HCT116 (cell line): ENCODE measurements around the gene BACE1-AS. TPM values are rescaled to one million over a fixed set of nuclear protein-coding genes. Genes with fewer than 3 reads are reported as not detected.

ENCODE experiments used
- ATAC-seq: fragments of 200-7000 bp; cut with Tn5 transposase; 2 replicates; pipeline ENCODE4 v1.9.1; 2020; ENCODE audit warnings: mild to moderate bottlenecking, moderate library complexity
- BruUV-seq: library from RNA; stranded (reverse); fragments of 400-500 nt; replicated peaks from 2 replicates; lab custom pipeline; 2021; lab: Mats Ljungman, UMichigan
- CTCF ChIA-PET: fragments of 300-600 bp; sonication (Branson Sonifier 250); formaldehyde crosslinking; loops from one replicate; lab custom pipeline; 2021; ENCODE audit warnings: antibody characterized with exemption; lab: Charles Lee
- POLR2A ChIA-PET: fragments of 300-600, 350-600 bp; sonication (Branson Sonifier 250); formaldehyde crosslinking; loops from one replicate; lab custom pipeline; 2021; ENCODE audit warnings: antibody characterized with exemption; lab: Charles Lee
- RAD21 ChIA-PET, 2 experiments: fragments of 300-600 bp; sonication (Branson Sonifier 250); formaldehyde crosslinking; loops; one replicate each; lab custom pipeline; 2023; ENCODE audit warnings: low total read pairs in 2 of 2; ENCODE audit not compliant: uncharacterized antibody in 2 of 2, unreplicated experiment in 2 of 2, low non-redundant PET in 1 of 2; lab: Charles Lee
- DNase-seq: peaks from one replicate; pipeline ENCODE4 v3.0.0-alpha.2; 2010; ENCODE audit warnings: low read depth, low spot score
- H2AFZ ChIP-seq: fragments of 200-600 bp; shearing (Covaris generic), sonication (generic); 2 replicates; pipeline ENCODE4 v1.6.1; 2017; ENCODE audit warnings: low read depth, mixed run types, mixed read lengths, antibody characterized with exemption, low read length; ENCODE audit not compliant: poor library complexity, severe bottlenecking
- H3K27ac ChIP-seq: 2 replicates; pipeline ENCODE4 v1.5.1; 2012; ENCODE audit warnings: low read depth, low read length
- H3K27me3 ChIP-seq: fragments of 200-600 bp; sonication (generic); 2 replicates; pipeline ENCODE4 v1.6.1; 2016; ENCODE audit warnings: mixed run types, low read length, mixed read lengths; ENCODE audit not compliant: insufficient read depth
- H3K36me3 ChIP-seq, 2 experiments: fragments of 200-500 bp in 1 of 2; fragments of 200-600 bp in 1 of 2; sonication (Bioruptor generic) in 1 of 2; sonication (generic) in 1 of 2; 2 replicates each; pipeline versions ENCODE4 v1.5.1 to v1.6.1; 2014 to 2016; ENCODE audit warnings: low read length in 2 of 2, inconsistent platforms in 1 of 2, mixed read lengths in 1 of 2, mixed run types in 1 of 2; ENCODE audit not compliant: insufficient read depth in 2 of 2, control insufficient read depth in 1 of 2
- H3K4me1 ChIP-seq, 2 experiments: fragments of 200-600 bp in 1 of 2; sonication (generic) in 1 of 2; 2 replicates each; pipeline versions ENCODE4 v1.5.1 to v1.6.1; 2012 to 2017; ENCODE audit warnings: low read length in 2 of 2, inconsistent platforms in 1 of 2, mild to moderate bottlenecking in 1 of 2, mixed read lengths in 1 of 2, mixed run types in 1 of 2, moderate library complexity in 1 of 2; ENCODE audit not compliant: insufficient read depth in 2 of 2, control insufficient read depth in 1 of 2
- H3K4me2 ChIP-seq: fragments of 200-600 bp; sonication (generic); 2 replicates; pipeline ENCODE4 v1.6.1; 2017; ENCODE audit warnings: mixed run types, low read length, mixed read lengths
- H3K4me3 ChIP-seq, 2 experiments: fragments of 200-600 bp in 1 of 2; sonication (generic) in 1 of 2; replicated peaks in 1 of 2; 2 replicates each; pipeline ENCODE4 v1.5.1; 2011 to 2016; ENCODE audit warnings: low read length in 2 of 2, control low read depth in 1 of 2, low read depth in 1 of 2, mild to moderate bottlenecking in 1 of 2, mixed read lengths in 1 of 2, mixed run types in 1 of 2
- H3K79me2 ChIP-seq: fragments of 200-600 bp; sonication (generic); 2 replicates; pipeline ENCODE4 v1.6.1; 2017; ENCODE audit warnings: mild to moderate bottlenecking, mixed run types, low read length, moderate library complexity, mixed read lengths; ENCODE audit not compliant: insufficient read depth
- H3K9ac ChIP-seq: fragments of 200-600 bp; sonication (generic); 2 replicates; pipeline ENCODE4 v1.6.1; 2016; ENCODE audit warnings: low read length, mixed read lengths
- H3K9me2 ChIP-seq: fragments of 200-600 bp; sonication (generic), shearing (Covaris generic); 2 replicates; pipeline ENCODE4 v1.6.1; 2017; ENCODE audit warnings: mixed run types, mild to moderate bottlenecking, moderate library complexity; ENCODE audit not compliant: insufficient read depth
- H3K9me3 ChIP-seq, 2 experiments: fragments of 200-500 bp in 1 of 2; fragments of 200-600 bp in 1 of 2; sonication (Bioruptor generic) in 1 of 2; sonication (generic) in 1 of 2; 2 replicates each; pipeline ENCODE4 v1.6.1; 2014 to 2017; ENCODE audit warnings: low read length in 2 of 2, mixed read lengths in 2 of 2, inconsistent platforms in 1 of 2, low read depth in 1 of 2, mild to moderate bottlenecking in 1 of 2, mixed run types in 1 of 2, moderate library complexity in 1 of 2; ENCODE audit not compliant: control insufficient read depth in 1 of 2, insufficient read depth in 1 of 2
- H4K20me1 ChIP-seq: fragments of 200-600 bp; sonication (generic), shearing (Covaris generic); 2 replicates; pipeline ENCODE4 v1.6.1; 2017; ENCODE audit warnings: mixed run types, mild to moderate bottlenecking, moderate library complexity; ENCODE audit not compliant: insufficient read depth
- EGR1 ChIP-seq: IDR thresholded peaks from 2 replicates; pipeline ENCODE4 v1.6.1; 2012; ENCODE audit warnings: low read depth
- ELF1 ChIP-seq: IDR thresholded peaks from 2 replicates; pipeline ENCODE4 v1.6.1; 2012; ENCODE audit warnings: low read depth, borderline replicate concordance
- EZH2phosphoT487 ChIP-seq: fragments of 200-600 bp; IDR thresholded peaks from 2 replicates; pipeline ENCODE4 v1.6.1; 2018; ENCODE audit warnings: antibody characterized with exemption, borderline replicate concordance
- POLR2A ChIP-seq: IDR thresholded peaks from 2 replicates; pipeline ENCODE4 v1.7.0; 2011; ENCODE audit warnings: borderline replicate concordance; ENCODE audit not compliant: insufficient read depth, insufficient read length; ENCODE audit errors: extremely low read depth
- POLR2AphosphoS5 ChIP-seq: IDR thresholded peaks from 2 replicates; pipeline ENCODE4 v1.6.1; 2011; ENCODE audit warnings: mild to moderate bottlenecking, low read depth, low read length, moderate library complexity
- SIN3A ChIP-seq: IDR thresholded peaks from 2 replicates; pipeline ENCODE4 v1.6.1; 2012; ENCODE audit warnings: low read depth
- SRF ChIP-seq: IDR thresholded peaks from 2 replicates; pipeline ENCODE4 v1.6.1; 2012; ENCODE audit warnings: low read depth
- TCF7L2 ChIP-seq: IDR thresholded peaks from 2 replicates; pipeline ENCODE4 v1.7.0; 2011; ENCODE audit warnings: borderline replicate concordance, inconsistent platforms; ENCODE audit not compliant: insufficient read depth, insufficient read length; ENCODE audit errors: extremely low read depth
- YY1 ChIP-seq: IDR thresholded peaks from 2 replicates; pipeline ENCODE4 v1.6.1; 2011; ENCODE audit warnings: low read length, low read depth, moderate library complexity, mild to moderate bottlenecking; ENCODE audit not compliant: insufficient replicate concordance; ENCODE audit errors: extremely low read depth
- ZFX ChIP-seq: fragments of 450-650 bp; IDR thresholded peaks from 2 replicates; pipeline ENCODE4 v1.6.1; 2017
- ZNF274 ChIP-seq: fragments of 200-500 bp; sonication (Bioruptor generic); IDR thresholded peaks from 2 replicates; pipeline ENCODE4 v1.6.1; 2014; ENCODE audit warnings: mild to moderate bottlenecking, low read depth, low read length, inconsistent platforms
- intact Hi-C: fragments of 100-400 bp; cut with micrococcal nuclease; formaldehyde crosslinking; loops from 2 replicates; pipeline ENCODE4 v1.10.0; 2022
- total RNA-seq: library from RNA; stranded (reverse); gene quantifications from one replicate; pipeline ENCODE4 v1.2.1, GENCODE V29; 2021; ENCODE audit not compliant: unreplicated experiment
- TF ChIP-seq, protein P1 (sequence below): IDR thresholded peaks from 2 replicates; pipeline ENCODE4 v1.6.1; 2012
- TF ChIP-seq, protein P2 (sequence below): IDR thresholded peaks from 2 replicates; pipeline ENCODE4 v1.6.1; 2011; ENCODE audit warnings: mild to moderate bottlenecking, low read length, moderate library complexity; ENCODE audit not compliant: insufficient replicate concordance; ENCODE audit errors: extremely low read depth
- TF ChIP-seq, protein P3 (sequence below): IDR thresholded peaks from 2 replicates; pipeline ENCODE4 v1.6.1; 2012
- TF ChIP-seq, protein P4 (sequence below): IDR thresholded peaks from 2 replicates; pipeline ENCODE4 v1.6.1; 2012; ENCODE audit warnings: low read depth
- TF ChIP-seq, protein P5 (sequence below), 3 experiments: fragments of 200-600 bp in 1 of 3; sonication (generic) in 1 of 3; IDR thresholded peaks in 2 of 3; conservative IDR thresholded peaks in 1 of 3; 2 replicates each; pipeline ENCODE4 v1.5.1; 2012 to 2017; ENCODE audit warnings: low read depth in 2 of 3, low read length in 2 of 3, antibody characterized with exemption in 1 of 3, borderline replicate concordance in 1 of 3, control low read depth in 1 of 3, mild to moderate bottlenecking in 1 of 3, mixed read lengths in 1 of 3, mixed run types in 1 of 3, moderate library complexity in 1 of 3; ENCODE audit not compliant: insufficient read depth in 1 of 3

Gene BACE1-AS
- total RNA-seq, 1 experiment from 2014 or later = 10.2 TPM

DNA sequence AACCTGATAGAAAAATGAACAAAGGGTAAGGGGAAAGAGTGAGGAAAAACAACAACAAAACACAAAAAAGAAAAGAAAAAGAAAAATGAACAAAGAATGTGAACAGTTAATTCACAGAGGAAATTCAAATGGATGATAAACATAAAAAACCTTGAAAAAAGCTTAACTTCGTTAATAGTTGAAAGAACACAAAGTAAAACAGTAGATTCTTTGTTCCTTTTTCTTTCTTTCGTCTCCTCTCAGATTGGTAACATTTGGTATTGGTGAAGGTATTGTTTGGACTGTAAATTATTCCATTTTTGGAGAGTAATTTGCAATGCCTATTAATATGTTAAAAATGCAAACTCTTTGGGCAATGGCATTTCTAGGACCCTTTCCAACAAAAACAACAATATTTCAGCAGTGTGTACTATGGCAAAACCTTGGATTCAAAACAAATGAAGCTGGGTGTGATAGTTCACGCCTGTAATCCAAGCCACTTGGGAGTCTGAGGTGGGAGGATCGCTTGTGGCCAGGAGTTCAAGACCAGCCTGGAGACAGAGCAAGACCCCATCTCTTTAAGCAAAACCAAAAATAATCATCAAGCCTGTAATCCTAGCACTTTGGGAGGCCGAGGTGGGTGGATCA lies 28.2 kb downstream of the BACE1-AS start:
- no peaks in the 10 kb centered on the region for H3K9me3 ChIP-seq
- H3K36me3 ChIP-seq = no peaks in the 10 kb centered on the region
- TF ChIP-seq POLR2AphosphoS5 (no peak), ELF1 (no peak), EGR1 (no peak), POLR2A (no peak), EZH2phosphoT487 (no peak), SIN3A (no peak), YY1 (no peak), SRF (no peak), ZNF274 (no peak), ZFX (no peak), TCF7L2 (no peak)
- TF ChIP-seq, protein P1, sequence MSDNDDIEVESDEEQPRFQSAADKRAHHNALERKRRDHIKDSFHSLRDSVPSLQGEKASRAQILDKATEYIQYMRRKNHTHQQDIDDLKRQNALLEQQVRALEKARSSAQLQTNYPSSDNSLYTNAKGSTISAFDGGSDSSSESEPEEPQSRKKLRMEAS = no peak
- TF ChIP-seq, protein P2, sequence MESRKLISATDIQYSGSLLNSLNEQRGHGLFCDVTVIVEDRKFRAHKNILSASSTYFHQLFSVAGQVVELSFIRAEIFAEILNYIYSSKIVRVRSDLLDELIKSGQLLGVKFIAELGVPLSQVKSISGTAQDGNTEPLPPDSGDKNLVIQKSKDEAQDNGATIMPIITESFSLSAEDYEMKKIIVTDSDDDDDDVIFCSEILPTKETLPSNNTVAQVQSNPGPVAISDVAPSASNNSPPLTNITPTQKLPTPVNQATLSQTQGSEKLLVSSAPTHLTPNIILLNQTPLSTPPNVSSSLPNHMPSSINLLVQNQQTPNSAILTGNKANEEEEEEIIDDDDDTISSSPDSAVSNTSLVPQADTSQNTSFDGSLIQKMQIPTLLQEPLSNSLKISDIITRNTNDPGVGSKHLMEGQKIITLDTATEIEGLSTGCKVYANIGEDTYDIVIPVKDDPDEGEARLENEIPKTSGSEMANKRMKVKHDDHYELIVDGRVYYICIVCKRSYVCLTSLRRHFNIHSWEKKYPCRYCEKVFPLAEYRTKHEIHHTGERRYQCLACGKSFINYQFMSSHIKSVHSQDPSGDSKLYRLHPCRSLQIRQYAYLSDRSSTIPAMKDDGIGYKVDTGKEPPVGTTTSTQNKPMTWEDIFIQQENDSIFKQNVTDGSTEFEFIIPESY = no peak
- TF ChIP-seq, protein P3, sequence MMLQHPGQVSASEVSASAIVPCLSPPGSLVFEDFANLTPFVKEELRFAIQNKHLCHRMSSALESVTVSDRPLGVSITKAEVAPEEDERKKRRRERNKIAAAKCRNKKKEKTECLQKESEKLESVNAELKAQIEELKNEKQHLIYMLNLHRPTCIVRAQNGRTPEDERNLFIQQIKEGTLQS = no peak
- TF ChIP-seq, protein P4, sequence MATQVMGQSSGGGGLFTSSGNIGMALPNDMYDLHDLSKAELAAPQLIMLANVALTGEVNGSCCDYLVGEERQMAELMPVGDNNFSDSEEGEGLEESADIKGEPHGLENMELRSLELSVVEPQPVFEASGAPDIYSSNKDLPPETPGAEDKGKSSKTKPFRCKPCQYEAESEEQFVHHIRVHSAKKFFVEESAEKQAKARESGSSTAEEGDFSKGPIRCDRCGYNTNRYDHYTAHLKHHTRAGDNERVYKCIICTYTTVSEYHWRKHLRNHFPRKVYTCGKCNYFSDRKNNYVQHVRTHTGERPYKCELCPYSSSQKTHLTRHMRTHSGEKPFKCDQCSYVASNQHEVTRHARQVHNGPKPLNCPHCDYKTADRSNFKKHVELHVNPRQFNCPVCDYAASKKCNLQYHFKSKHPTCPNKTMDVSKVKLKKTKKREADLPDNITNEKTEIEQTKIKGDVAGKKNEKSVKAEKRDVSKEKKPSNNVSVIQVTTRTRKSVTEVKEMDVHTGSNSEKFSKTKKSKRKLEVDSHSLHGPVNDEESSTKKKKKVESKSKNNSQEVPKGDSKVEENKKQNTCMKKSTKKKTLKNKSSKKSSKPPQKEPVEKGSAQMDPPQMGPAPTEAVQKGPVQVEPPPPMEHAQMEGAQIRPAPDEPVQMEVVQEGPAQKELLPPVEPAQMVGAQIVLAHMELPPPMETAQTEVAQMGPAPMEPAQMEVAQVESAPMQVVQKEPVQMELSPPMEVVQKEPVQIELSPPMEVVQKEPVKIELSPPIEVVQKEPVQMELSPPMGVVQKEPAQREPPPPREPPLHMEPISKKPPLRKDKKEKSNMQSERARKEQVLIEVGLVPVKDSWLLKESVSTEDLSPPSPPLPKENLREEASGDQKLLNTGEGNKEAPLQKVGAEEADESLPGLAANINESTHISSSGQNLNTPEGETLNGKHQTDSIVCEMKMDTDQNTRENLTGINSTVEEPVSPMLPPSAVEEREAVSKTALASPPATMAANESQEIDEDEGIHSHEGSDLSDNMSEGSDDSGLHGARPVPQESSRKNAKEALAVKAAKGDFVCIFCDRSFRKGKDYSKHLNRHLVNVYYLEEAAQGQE = no peak
- TF ChIP-seq, protein P5, sequence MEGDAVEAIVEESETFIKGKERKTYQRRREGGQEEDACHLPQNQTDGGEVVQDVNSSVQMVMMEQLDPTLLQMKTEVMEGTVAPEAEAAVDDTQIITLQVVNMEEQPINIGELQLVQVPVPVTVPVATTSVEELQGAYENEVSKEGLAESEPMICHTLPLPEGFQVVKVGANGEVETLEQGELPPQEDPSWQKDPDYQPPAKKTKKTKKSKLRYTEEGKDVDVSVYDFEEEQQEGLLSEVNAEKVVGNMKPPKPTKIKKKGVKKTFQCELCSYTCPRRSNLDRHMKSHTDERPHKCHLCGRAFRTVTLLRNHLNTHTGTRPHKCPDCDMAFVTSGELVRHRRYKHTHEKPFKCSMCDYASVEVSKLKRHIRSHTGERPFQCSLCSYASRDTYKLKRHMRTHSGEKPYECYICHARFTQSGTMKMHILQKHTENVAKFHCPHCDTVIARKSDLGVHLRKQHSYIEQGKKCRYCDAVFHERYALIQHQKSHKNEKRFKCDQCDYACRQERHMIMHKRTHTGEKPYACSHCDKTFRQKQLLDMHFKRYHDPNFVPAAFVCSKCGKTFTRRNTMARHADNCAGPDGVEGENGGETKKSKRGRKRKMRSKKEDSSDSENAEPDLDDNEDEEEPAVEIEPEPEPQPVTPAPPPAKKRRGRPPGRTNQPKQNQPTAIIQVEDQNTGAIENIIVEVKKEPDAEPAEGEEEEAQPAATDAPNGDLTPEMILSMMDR (IDR thresholded peaks at IDR 0.05 in 2 of 3, conservative IDR thresholded peaks at IDR 0.05 in 1 of 3; ENCODE audit: borderline replicate concordance in 1 of 3, insufficient read depth in 1 of 3, low read depth in 2 of 3, low read length in 2 of 3) = no peak
- H3K27ac ChIP-seq = no peak overlapping the region
- H3K9ac ChIP-seq = no peak overlapping the region
- H3K9me2 ChIP-seq = no peaks in the 10 kb centered on the region
- no TSS peak for BruUV-seq
- ChIA-PET CTCF (no interaction called here), POLR2A (no interaction called here), RAD21 (no interaction called here)
- H2AFZ ChIP-seq = no peak overlapping the region
- no peak for DNase-seq
- no peak overlapping the region for H3K4me3 ChIP-seq
- no peak for ATAC-seq
- H3K4me1 ChIP-seq = peaks cover 7 to 16% of the 10 kb centered on the region in 2 experiments; a peak in 3 of 4 replicates
- no peaks in the 10 kb centered on the region for H4K20me1 ChIP-seq
- H3K4me2 ChIP-seq = no peak overlapping the region
- no peaks in the 10 kb centered on the region for H3K79me2 ChIP-seq
- intact Hi-C loops = no loop called here
- H3K27me3 ChIP-seq = no peaks in the 10 kb centered on the region
